AG08396 (cell line): ENCODE measurements around the gene DYRK3.
"Not testable (repeated sequence)": the region's sequence is repeated elsewhere in the genome, so short reads cannot be mapped to it uniquely, and the experiment has no call there.

Source experiments
- DNase-seq: peaks from one replicate; pipeline ENCODE4 v3.0.0; 2012; ENCODE audit warnings: low spot score, mixed read lengths

DYRK3 gene

DNA sequence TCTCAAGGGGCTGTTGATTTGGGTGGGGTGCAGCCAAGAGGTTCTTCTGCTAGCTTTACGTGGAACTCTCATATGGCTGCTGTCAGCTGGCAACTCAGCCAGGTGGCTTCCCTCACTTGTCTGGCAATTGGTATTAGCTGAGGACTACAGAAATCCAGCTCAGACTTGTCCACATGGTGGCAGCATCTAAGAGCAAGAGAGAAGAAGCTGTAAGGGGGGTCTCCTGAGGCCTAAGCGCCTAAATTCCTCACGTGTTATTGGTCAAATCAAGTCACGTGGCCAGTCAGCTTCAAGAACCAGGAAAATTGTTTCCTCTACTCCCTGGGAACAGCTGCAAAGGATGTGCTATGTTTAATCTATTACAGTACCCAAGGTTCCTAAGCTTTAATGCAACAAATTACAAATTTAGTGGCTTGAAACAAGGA is 4.2 kb upstream of the DYRK3 start:
- peak; percentile 82 for DNase-seq

DNA sequence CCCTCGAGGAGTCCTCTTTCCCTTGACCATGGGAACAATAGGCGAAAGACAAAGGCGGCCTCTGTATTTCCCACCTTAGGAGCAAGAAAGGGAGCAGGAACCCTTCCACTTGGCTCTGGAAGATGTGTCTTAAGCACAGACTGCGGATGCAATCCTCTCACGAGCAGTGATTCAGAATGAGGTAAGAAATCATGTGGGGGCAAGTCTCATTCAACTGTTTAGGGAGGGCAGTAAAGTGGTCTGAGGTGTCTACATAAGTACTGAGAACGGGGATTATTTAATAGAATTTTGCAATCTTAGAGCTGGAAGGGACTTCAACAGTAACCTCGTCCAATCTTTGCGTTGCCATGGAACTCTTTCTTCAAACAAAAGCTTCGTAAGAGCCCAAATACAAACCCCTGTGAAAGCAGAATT is 1.6 kb upstream of the DYRK3 start:
- peak; percentile 76 for DNase-seq

GRCh38 chr1:206634365-206635079 is 814 bp upstream of the DYRK3 start:
- DNase-seq = peak; percentile 70

- no peak for DNase-seq
Measured at GRCh38 chr1:206635978-206636345, 626 bp downstream of the DYRK3 start.

DNA sequence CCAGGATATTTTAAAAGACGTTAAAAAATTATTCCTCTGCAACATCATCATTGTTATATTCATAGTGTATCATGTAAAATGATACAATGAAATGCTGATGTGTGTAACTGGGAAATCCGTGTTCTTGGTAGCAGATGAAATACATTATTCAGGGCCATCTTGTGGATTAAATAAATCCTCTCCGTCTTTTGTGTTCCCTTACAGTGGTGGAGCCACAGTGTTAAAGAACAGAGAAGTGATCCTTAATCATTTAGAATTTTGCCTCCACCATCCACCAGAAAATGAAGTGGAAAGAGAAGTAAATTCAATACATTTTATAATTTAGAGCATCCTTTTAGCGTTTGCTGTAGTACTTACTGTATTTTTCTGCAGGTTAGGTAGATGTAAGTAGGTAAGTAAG is 1.3 kb downstream of the DYRK3 start:
- DNase-seq = no peak

- DNase-seq = no peak
Measured at GRCh38 chr1:206637605-206638004, 2.3 kb downstream of the DYRK3 start.

DNA sequence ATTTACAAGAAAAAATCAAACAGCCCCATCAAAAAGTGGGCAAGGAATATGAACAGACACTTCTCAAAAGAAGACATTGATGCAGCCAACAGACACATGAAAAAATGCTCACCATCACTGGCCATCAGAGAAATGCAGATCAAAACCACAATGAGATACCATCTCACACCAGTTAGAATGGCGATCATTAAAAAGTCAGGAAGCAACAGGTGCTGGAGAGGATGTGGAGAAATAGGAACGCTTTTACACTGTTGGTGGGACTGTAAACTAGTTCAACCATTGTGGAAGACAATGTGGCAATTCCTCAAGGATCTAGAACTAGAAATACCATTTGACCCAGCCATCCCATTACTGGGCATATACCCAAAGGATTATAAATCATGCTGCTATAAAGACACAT is 6.7 kb downstream of the DYRK3 start:
- not testable (repeated sequence) for DNase-seq

GRCh38 chr1:206643118-206643698 is 7.9 kb downstream of the DYRK3 start:
- DNase-seq = no peak

DNA sequence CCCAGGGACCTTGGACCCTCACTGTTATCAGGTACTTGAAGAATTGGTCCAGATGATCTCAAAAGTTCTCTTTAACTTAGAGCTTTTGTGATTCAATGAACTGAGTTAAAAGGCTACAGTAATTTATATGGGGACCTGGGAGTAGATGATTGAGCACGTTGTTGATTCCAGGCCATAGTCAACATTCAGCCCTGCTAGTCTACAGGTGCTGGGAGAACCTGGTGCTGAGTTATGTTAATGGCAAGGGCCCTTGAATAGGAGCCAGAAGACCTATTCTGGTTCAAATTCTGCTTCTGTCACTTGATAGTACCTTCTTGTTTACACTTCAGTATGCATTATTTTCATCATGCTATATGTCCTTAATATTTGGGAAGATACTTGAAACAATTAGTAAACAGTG is 11.2 kb downstream of the DYRK3 start:
- no peak for DNase-seq

GRCh38 chr1:206647224-206647623 is 11.9 kb downstream of the DYRK3 start:
- no peak for DNase-seq

GRCh38 chr1:206649261-206649921 is 14.1 kb downstream of the DYRK3 start:
- DNase-seq = no peak

DNA sequence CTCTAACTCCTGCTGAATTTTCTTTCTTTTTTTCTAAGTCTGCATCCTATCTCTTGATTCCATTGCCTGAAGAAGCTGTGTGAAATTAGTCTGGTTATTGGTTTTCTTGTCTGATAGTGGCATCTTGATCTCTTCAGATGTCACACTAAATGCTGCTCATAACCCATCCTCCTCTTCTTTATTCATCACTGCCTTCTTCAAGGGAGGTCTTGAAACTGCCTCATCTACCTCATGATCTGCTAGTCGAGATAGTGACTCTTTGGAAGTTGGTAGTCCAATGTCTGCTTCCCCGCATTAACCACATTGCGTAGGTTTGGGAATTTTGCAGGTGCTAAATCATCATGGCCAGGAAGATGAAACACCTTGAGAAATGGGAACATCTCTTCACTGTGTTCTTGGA is 15.7 kb downstream of the DYRK3 start:
- no peak for DNase-seq

- no peak for DNase-seq
Measured at GRCh38 chr1:206651958-206652890, 16.9 kb downstream of the DYRK3 start.

GRCh38 chr1:206653715-206654459 is 18.6 kb downstream of the DYRK3 start:
- no peak for DNase-seq

DNA sequence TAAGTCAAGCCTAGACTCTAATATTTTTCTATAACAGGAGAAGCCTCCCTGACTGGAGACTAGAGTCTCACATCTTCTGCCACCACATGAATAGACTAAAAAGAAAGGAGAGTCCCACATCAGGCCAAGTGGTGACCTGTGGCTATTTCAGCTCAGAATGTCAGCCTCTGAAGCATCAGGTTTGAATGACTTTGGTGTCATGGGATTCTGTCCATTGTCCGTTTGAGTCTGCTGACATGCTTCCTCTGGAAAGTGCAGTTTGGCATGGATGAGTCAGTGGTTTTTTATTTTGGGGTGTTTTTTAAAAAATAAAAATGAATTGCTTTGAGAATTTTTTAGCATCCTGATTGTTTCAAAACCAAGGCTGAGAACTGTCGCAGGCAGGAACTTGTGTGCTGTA is 19.5 kb downstream of the DYRK3 start:
- DNase-seq = no peak

DNA sequence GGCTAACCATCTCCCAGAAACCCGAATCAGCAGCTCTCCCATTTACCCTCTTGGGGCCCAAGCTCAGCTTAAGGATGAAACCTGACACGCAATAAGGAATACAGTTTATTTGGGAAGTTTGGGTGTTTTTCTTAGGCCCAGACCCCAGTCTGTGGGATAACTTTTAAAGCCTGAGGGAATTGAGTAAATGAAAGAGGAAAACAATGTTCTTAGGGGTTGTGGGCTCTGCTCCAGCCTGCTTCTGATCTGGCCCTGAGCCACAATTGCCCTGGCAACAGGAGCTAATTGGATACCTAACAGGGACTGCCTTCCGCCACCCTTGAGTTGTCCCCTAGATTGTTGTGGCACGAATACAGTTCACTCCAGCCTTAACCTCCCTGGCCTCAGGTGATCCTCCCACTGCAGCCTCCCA is 20.1 kb downstream of the DYRK3 start:
- DNase-seq = no peak

- DNase-seq = no peak
Measured at GRCh38 chr1:206656936-206657335, 21.6 kb downstream of the DYRK3 start.

DNA sequence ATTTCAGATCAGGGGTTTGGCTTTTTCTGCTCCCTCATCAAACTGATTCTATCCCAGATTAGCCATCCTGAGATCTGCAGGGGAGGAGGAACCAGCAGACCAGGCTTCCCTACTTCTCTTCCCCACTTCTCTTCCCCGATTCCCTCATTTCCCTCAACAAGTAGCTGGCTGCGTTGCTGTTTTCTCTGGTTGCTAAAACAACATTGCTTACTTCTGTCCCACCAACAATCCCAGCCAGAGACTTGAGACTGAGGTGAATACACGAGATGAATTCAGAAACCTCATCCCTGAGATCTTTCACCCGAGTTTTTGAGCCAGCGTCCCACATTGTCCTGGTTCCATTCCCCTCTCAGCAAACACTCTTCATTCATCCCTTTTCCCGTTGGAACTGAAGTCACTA is 22.4 kb downstream of the DYRK3 start:
- DNase-seq = no peak

- peak; percentile 49 for DNase-seq
Measured at GRCh38 chr1:206658264-206658980, 23.1 kb downstream of the DYRK3 start.

- DNase-seq = no peak
Measured at GRCh38 chr1:206658981-206659273, 23.6 kb downstream of the DYRK3 start.

DNA sequence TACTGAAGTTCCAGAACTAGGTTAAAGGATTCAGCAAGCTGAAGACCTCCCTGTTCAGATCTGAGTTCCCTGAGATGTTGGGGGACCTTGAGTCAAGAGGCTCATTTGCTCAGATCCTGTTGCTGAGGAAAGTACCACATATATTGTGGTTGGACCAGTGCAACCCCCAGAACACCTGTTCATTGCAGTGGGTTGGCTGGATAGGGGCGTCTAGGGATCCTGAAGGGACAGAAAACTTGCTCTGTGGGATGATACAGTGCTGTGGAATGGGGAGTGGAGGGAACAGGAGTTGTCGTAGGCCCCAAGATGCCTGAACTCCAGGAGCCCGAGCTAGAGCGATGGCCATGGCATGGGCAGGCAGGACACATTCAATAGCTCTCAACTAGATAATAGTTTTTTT is 24.8 kb downstream of the DYRK3 start:
- DNase-seq = no peak
